ENCODE measurements around the gene TMIGD2.

GRCh38 chr19:4295972-4296771 is 6.0 kb downstream of the TMIGD2 start:
- TF ChIP-seq EZH2phosphoT487 (IDR thresholded peaks at IDR 0.05; ENCODE audit: low read depth, severe bottlenecking, unreplicated experiment) (no peak), EZH2 (IDR thresholded peaks at IDR 0.05; ENCODE audit: borderline replicate concordance) (no peak)
- TF ChIP-seq, protein P1, sequence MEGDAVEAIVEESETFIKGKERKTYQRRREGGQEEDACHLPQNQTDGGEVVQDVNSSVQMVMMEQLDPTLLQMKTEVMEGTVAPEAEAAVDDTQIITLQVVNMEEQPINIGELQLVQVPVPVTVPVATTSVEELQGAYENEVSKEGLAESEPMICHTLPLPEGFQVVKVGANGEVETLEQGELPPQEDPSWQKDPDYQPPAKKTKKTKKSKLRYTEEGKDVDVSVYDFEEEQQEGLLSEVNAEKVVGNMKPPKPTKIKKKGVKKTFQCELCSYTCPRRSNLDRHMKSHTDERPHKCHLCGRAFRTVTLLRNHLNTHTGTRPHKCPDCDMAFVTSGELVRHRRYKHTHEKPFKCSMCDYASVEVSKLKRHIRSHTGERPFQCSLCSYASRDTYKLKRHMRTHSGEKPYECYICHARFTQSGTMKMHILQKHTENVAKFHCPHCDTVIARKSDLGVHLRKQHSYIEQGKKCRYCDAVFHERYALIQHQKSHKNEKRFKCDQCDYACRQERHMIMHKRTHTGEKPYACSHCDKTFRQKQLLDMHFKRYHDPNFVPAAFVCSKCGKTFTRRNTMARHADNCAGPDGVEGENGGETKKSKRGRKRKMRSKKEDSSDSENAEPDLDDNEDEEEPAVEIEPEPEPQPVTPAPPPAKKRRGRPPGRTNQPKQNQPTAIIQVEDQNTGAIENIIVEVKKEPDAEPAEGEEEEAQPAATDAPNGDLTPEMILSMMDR (IDR thresholded peaks at IDR 0.05; ENCODE audit: poor library complexity): no peak
